Nucleus accumbens (tissue), 56 donors: Measurements from ENCODE around the gene ZNF446.
A peak's percentile ranks its signal among the peaks of the same experiment; 100 is the strongest.
"Not testable (repeated sequence)": the region's sequence is repeated elsewhere in the genome, so short reads cannot be mapped to it uniquely, and the experiment has no call there.

Source experiments
- DNase-seq, 56 donors: peaks; one replicate each; lab custom pipeline; 2025; lab: John Stamatoyannopoulos, UW

The ZNF446 gene

GRCh38 chr19:58469241-58470013 lies 6.7 kb upstream of the ZNF446 start:
- DNase-seq, result no peak

GRCh38 chr19:58470837-58471543 lies 5.2 kb upstream of the ZNF446 start:
- not testable (repeated sequence) for DNase-seq

- no peak for DNase-seq
Measured at GRCh38 chr19:58471736-58472135, 4.4 kb upstream of the ZNF446 start.

- no peak for DNase-seq
Measured at GRCh38 chr19:58473775-58474174, 2.4 kb upstream of the ZNF446 start.

GRCh38 chr19:58474291-58474996 lies 1.7 kb upstream of the ZNF446 start:
- no peak for DNase-seq

GRCh38 chr19:58474997-58475713 lies 997 bp upstream of the ZNF446 start:
- no peak for DNase-seq

GRCh38 chr19:58476498-58477015 lies 405 bp downstream of the ZNF446 start:
- DNase-seq, result peak in 3 of 56 donors; percentile 46 to 58 (median 57)

- DNase-seq, result no peak
Measured at GRCh38 chr19:58477130-58477529, 978 bp downstream of the ZNF446 start.

GRCh38 chr19:58477871-58478270 lies 1.7 kb downstream of the ZNF446 start:
- no peak for DNase-seq

GRCh38 chr19:58479303-58479702 lies 3.2 kb downstream of the ZNF446 start:
- DNase-seq, result no peak

GRCh38 chr19:58479736-58480480 lies 3.8 kb downstream of the ZNF446 start:
- no peak for DNase-seq

- DNase-seq, result no peak
Measured at GRCh38 chr19:58480481-58480830, 4.3 kb downstream of the ZNF446 start.

GRCh38 chr19:58480831-58481230 lies 4.7 kb downstream of the ZNF446 start:
- DNase-seq, result no peak

GRCh38 chr19:58482372-58482771 lies 6.2 kb downstream of the ZNF446 start:
- DNase-seq, result no peak

GRCh38 chr19:58483776-58484175 lies 7.6 kb downstream of the ZNF446 start:
- DNase-seq, result no peak

- DNase-seq, result not testable (repeated sequence)
Measured at GRCh38 chr19:58484349-58484748, 8.2 kb downstream of the ZNF446 start.

GRCh38 chr19:58491393-58491792 lies 15.2 kb downstream of the ZNF446 start:
- DNase-seq, result no peak

GRCh38 chr19:58492265-58492664 lies 16.1 kb downstream of the ZNF446 start:
- DNase-seq, result peak in 11 of 56 donors; percentile 5 to 53 (median 18)

- DNase-seq, result no peak
Measured at GRCh38 chr19:58497634-58498170, 21.6 kb downstream of the ZNF446 start.
